Right lobe of liver (tissue), 6 donors: ENCODE results near the gene CA5A. TPM values are rescaled to one million over a fixed set of nuclear protein-coding genes. Genes with fewer than 3 reads are reported as not detected.
A peak's percentile ranks its signal among the peaks of the same experiment; 100 is the strongest.

ENCODE experiments used
- ATAC-seq, 4 donors: fragments of 200-7000 bp; cut with Tn5 transposase; one replicate each; pipeline ENCODE4 v1.9.1; 2020; ENCODE audit warnings: mild to moderate bottlenecking in 4 of 4, moderate library complexity in 4 of 4
- DNase-seq, 3 donors: peaks; one replicate each; pipeline ENCODE4 v3.0.0-alpha.2; 2020
- H3K27ac ChIP-seq, 3 donors: fragments of 200-600 bp; one replicate each; pipeline ENCODE4 v1.8.0; 2022
- H3K27me3 ChIP-seq, 2 donors: fragments of 200-600 bp; one replicate each; pipeline ENCODE4 v1.8.0; 2022
- H3K36me3 ChIP-seq, 4 donors: fragments of 200-600 bp; sonication (generic) in 1 of 4; one replicate each; pipeline versions ENCODE4 v1.5.1 to v1.8.0; 2017 to 2022; ENCODE audit warnings: control low read depth in 1 of 4
- H3K4me1 ChIP-seq, 4 donors: fragments of 200-600 bp; sonication (generic) in 1 of 4; one replicate each; pipeline versions ENCODE4 v1.5.1 to v1.8.0; 2017 to 2022; ENCODE audit warnings: control low read depth in 1 of 4
- H3K4me3 ChIP-seq, 3 donors: fragments of 200-600 bp; one replicate each; pipeline ENCODE4 v1.8.0; 2022
- H3K9me3 ChIP-seq, 4 donors: fragments of 200-600 bp; sonication (generic) in 1 of 4; one replicate each; pipeline versions ENCODE4 v1.5.1 to v1.8.0; 2017 to 2022; ENCODE audit warnings: control low read depth in 1 of 4
- CTCF ChIP-seq, 4 donors: fragments of 200-600 bp in 3 of 4; fragments of 450-650 bp in 1 of 4; IDR thresholded peaks; one replicate each; pipeline versions ENCODE4 v1.5.1 to v1.8.0; 2016 to 2022; ENCODE audit warnings: antibody characterized with exemption in 4 of 4, mild to moderate bottlenecking in 2 of 4
- POLR2A ChIP-seq: fragments of 450-650 bp; IDR thresholded peaks from one replicate; pipeline ENCODE4 v1.6.1; 2017; ENCODE audit warnings: antibody characterized with exemption, mild to moderate bottlenecking
- WGBS: methylation state at CpG from one replicate; pipeline ENCODE4 v1.1.6; 2018; ENCODE audit warnings: low coverage, low lambda C conversion rate; ENCODE audit not compliant: insufficient coverage; ENCODE audit errors: missing lambda C conversion rate; 5-methylcytosine and 5-hydroxymethylcytosine counted together
- intact Hi-C, 2 donors: fragments of 100-400 bp; cut with DNase I; formaldehyde crosslinking; loops; one replicate each; pipeline versions ENCODE4 v1.11.2 to v1.14.1; 2022
- total RNA-seq, 6 experiments: library from RNA; depleted of rRNA in 2 of 6; stranded (reverse); fragments of >200 nt in 2 of 6; fragmentation: NEBNext Ultra II Directional in 3 of 6; extraction: Animal tissue kit (Norgen Biotek cat#: 25700) in 3 of 6; gene quantifications; one replicate each; pipeline versions ENCODE4 v1.1.0 to v1.2.4, GENCODE V29; 2016 to 2023
- donor health status: DM: no; HTN: yes; CAD: no.
- donor health status: DM: no; HTN: no; CAD: no.
- donor health status: DM: no; HTN: no; CAD: no.
- donor health status: DM: no; HTN: yes; CAD: no.
- donor health status: DM: no; HTN: yes; CAD: no.

CA5A gene
- total RNA-seq, 6 experiments from 2014 or later, result 26.5 to 59.6 (median 30.2) TPM

DNA sequence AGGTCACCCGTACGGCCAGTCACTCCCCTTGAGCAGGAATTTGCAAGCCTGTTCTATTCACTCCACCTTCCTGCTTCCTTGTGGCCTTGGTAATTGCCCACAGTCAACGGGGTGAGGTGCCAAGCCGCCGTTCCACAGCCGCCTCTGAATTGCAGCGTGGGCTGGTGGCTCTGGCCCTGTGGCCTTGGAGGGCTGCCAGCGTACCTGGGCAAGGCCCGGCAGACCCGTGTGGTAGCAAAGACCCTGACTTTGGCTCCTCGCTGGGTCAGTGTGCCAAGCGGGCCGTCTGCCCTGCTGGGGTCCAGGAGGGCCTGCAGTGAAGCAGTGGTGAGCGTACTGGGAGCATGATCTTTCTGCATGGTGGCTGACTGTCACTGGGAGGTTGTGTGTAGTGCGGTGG, 18.5 kb upstream of the CA5A start:
- Histone ChIP-seq H3K27me3 (no peaks in the 10 kb centered on the region), H3K36me3 (peaks cover 0 to 6% (median 0%) of the 10 kb centered on the region in 4 donors), H3K9me3 (no peaks in the 10 kb centered on the region), H3K4me1 (peaks cover 0 to 29% (median 7%) of the 10 kb centered on the region in 4 donors), H3K27ac (peak overlapping the region; percentile 21 to 96 (median 73)), H3K4me3 (no peak overlapping the region)
- WGBS, result 6% methylated on average over 5 of the region's 15 CpGs
- intact Hi-C loops, result no loop called here
- TF ChIP-seq POLR2A, result no peak
- no peak for TF ChIP-seq CTCF (IDR thresholded peaks at IDR 0.05)
- ATAC-seq (no peak), DNase-seq (no peak)

DNA sequence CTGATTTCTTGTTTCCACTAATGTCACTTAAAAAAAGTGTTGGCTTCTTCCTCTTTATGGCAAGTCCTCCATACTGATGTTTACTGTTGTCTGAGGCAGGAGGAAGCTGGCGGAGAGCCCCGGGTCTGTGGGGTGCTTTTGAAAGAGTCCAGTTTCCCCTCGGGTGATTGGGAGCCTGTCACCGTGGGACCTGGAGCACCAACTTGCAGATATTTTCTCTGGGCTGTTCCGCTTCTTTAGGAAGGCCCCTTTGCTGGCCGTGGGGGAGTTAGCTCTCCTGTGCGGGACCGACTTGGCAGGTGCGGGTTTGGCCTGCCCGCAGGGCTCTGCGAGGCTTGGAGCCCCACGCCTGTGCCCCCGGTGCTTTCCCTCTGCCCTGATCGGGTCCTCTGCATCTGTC, 18.0 kb upstream of the CA5A start:
- no peak overlapping the region for H3K4me3 ChIP-seq
- ATAC-seq (no peak), DNase-seq (no peak)
- H3K4me1 ChIP-seq, result peaks cover 0 to 29% (median 7%) of the 10 kb centered on the region in 4 donors
- H3K9me3 ChIP-seq, result no peaks in the 10 kb centered on the region
- 61% methylated on average over 8 of the region's 14 CpGs for WGBS
- peaks cover 0 to 6% (median 0%) of the 10 kb centered on the region in 4 donors for H3K36me3 ChIP-seq
- H3K27me3 ChIP-seq, result no peaks in the 10 kb centered on the region
- intact Hi-C loops, result no loop called here
- H3K27ac ChIP-seq, result peak overlapping the region; percentile 21 to 96 (median 73)
- TF ChIP-seq POLR2A, result no peak
- no peak for TF ChIP-seq CTCF (IDR thresholded peaks at IDR 0.05)

GRCh38 chr16:87953308-87954215, 17.2 kb upstream of the CA5A start:
- Histone ChIP-seq H3K36me3 (peaks cover 0 to 6% (median 0%) of the 10 kb centered on the region in 4 donors), H3K27ac (peak overlapping the region; percentile 43 to 96 (median 73)), H3K9me3 (no peaks in the 10 kb centered on the region), H3K4me1 (peaks cover 0 to 32% (median 7%) of the 10 kb centered on the region in 4 donors), H3K4me3 (no peak overlapping the region), H3K27me3 (no peaks in the 10 kb centered on the region)
- 55% methylated on average over 15 of the region's 15 CpGs for WGBS
- DNase-seq (no peak), ATAC-seq (no peak)
- intact Hi-C loops, result no loop called here
- TF ChIP-seq CTCF (IDR thresholded peaks at IDR 0.05) (no peak), POLR2A (no peak)

GRCh38 chr16:87952751-87953150, 16.4 kb upstream of the CA5A start:
- peaks cover 0 to 41% (median 7%) of the 10 kb centered on the region in 4 donors for H3K4me1 ChIP-seq
- no peaks in the 10 kb centered on the region for H3K27me3 ChIP-seq
- no peak for ATAC-seq
- TF ChIP-seq POLR2A (no peak), CTCF (IDR thresholded peaks at IDR 0.05) (no peak)
- H3K4me3 ChIP-seq, result no peak overlapping the region
- H3K27ac ChIP-seq, result peak overlapping the region in 2 of 3 donors; percentile 86 to 96
- no peak for DNase-seq
- peaks cover 0 to 6% (median 0%) of the 10 kb centered on the region in 4 donors for H3K36me3 ChIP-seq
- H3K9me3 ChIP-seq, result no peaks in the 10 kb centered on the region
- 92% methylated on average over 15 of the region's 16 CpGs for WGBS
- intact Hi-C loops, result no loop called here
